Measurements from ENCODE around the gene C2CD2L. TPM values are rescaled to one million over a fixed set of nuclear protein-coding genes. Genes with fewer than 3 reads are reported as not detected.

C2CD2L gene
- total and polyA plus RNA-seq, 2 of the 13 experiments (the other 11 are each of a cell fraction or from before 2014, with no cell fraction given) = 3.7 to 5.5 TPM

DNA sequence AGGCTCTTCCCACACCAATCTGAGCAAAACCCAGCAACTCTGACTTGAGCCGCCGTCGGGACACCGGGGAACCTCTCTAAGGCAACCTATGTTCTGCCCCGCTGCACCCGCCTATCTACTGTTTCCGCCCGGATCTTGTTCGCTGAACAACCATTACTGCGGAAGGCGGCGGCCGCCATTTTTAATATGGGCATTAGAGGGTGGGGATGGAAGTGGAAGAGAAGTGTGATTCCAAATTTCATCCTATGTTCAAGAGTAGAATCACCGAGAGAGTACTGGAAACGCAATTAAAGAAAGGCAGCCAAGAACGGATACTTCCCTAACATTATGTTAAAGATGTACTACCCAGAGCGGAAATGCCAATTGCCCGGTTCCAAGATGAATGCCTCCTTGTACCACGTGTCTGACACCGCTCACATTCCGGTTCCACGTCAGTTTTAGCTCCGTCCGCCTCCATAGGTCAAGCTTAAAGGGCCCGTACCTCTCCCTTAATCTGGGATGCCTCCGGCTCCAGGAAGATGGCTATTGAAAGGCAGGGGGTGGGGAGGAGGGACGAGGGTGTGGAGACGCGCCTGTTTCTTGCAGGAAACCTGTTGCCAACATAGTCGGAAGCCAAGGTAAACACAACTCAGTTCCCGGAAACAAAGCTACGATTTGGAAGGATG lies 5.3 kb upstream of the C2CD2L start, which contains the start of gene DPAGT1 (continued):
- TF ChIP-seq ZNF720 (CRISPR knock-in tag; IDR thresholded peaks at IDR 0.05) (no peak), SOX5 (CRISPR knock-in tag; IDR thresholded peaks at IDR 0.05; ENCODE audit: borderline replicate concordance) (no peak), ZNF44 (CRISPR knock-in tag; IDR thresholded peaks at IDR 0.05) (no peak), ZFP1 (CRISPR knock-in tag; IDR thresholded peaks at IDR 0.05) (no peak; the same call in 1 of the 2 replicates), ASH2L (IDR thresholded peaks at IDR 0.05; ENCODE audit: insufficient read length, low read depth, low read length) (peak; percentile 86), GZF1 (CRISPR knock-in tag; IDR thresholded peaks at IDR 0.05) (no peak), TMF1 (CRISPR knock-in tag; IDR thresholded peaks at IDR 0.05; ENCODE audit: low read depth) (peak; percentile 49; the same call in 1 of the 2 replicates), ZNF230 (CRISPR knock-in tag; IDR thresholded peaks at IDR 0.05) (no peak), DR1 (CRISPR knock-in tag; IDR thresholded peaks at IDR 0.05) (0 out of 2 replicates have a peak, but pooled peaks have one; percentile 24), ZNF777 (CRISPR knock-in tag; IDR thresholded peaks at IDR 0.05) (peak; percentile 62; the same call in 1 of the 2 replicates), EHMT2 (IDR thresholded peaks at IDR 0.05; ENCODE audit: borderline replicate concordance, low read depth, low read length) (peak; percentile 95), ZNF12 (CRISPR knock-in tag; IDR thresholded peaks at IDR 0.05) (no peak), RFX1 (IDR thresholded peaks at IDR 0.05) (no peak), MAFF (IDR thresholded peaks at IDR 0.05; ENCODE audit: low read depth, low read length) (no peak), ZNF878 (CRISPR knock-in tag; IDR thresholded peaks at IDR 0.05) (no peak), CHCHD3 (CRISPR knock-in tag; IDR thresholded peaks at IDR 0.05) (no peak)
- TF ChIP-seq, protein P1, sequence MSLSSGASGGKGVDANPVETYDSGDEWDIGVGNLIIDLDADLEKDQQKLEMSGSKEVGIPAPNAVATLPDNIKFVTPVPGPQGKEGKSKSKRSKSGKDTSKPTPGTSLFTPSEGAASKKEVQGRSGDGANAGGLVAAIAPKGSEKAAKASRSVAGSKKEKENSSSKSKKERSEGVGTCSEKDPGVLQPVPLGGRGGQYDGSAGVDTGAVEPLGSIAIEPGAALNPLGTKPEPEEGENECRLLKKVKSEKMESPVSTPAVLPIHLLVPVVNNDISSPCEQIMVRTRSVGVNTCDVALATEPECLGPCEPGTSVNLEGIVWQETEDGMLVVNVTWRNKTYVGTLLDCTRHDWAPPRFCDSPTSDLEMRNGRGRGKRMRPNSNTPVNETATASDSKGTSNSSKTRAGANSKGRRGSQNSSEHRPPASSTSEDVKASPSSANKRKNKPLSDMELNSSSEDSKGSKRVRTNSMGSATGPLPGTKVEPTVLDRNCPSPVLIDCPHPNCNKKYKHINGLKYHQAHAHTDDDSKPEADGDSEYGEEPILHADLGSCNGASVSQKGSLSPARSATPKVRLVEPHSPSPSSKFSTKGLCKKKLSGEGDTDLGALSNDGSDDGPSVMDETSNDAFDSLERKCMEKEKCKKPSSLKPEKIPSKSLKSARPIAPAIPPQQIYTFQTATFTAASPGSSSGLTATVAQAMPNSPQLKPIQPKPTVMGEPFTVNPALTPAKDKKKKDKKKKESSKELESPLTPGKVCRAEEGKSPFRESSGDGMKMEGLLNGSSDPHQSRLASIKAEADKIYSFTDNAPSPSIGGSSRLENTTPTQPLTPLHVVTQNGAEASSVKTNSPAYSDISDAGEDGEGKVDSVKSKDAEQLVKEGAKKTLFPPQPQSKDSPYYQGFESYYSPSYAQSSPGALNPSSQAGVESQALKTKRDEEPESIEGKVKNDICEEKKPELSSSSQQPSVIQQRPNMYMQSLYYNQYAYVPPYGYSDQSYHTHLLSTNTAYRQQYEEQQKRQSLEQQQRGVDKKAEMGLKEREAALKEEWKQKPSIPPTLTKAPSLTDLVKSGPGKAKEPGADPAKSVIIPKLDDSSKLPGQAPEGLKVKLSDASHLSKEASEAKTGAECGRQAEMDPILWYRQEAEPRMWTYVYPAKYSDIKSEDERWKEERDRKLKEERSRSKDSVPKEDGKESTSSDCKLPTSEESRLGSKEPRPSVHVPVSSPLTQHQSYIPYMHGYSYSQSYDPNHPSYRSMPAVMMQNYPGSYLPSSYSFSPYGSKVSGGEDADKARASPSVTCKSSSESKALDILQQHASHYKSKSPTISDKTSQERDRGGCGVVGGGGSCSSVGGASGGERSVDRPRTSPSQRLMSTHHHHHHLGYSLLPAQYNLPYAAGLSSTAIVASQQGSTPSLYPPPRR (CRISPR knock-in tag; IDR thresholded peaks at IDR 0.05; ENCODE audit: borderline replicate concordance) = no peak
- TF ChIP-seq, protein P2, sequence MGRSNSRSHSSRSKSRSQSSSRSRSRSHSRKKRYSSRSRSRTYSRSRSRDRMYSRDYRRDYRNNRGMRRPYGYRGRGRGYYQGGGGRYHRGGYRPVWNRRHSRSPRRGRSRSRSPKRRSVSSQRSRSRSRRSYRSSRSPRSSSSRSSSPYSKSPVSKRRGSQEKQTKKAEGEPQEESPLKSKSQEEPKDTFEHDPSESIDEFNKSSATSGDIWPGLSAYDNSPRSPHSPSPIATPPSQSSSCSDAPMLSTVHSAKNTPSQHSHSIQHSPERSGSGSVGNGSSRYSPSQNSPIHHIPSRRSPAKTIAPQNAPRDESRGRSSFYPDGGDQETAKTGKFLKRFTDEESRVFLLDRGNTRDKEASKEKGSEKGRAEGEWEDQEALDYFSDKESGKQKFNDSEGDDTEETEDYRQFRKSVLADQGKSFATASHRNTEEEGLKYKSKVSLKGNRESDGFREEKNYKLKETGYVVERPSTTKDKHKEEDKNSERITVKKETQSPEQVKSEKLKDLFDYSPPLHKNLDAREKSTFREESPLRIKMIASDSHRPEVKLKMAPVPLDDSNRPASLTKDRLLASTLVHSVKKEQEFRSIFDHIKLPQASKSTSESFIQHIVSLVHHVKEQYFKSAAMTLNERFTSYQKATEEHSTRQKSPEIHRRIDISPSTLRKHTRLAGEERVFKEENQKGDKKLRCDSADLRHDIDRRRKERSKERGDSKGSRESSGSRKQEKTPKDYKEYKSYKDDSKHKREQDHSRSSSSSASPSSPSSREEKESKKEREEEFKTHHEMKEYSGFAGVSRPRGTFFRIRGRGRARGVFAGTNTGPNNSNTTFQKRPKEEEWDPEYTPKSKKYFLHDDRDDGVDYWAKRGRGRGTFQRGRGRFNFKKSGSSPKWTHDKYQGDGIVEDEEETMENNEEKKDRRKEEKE (IDR thresholded peaks at IDR 0.05) = no peak
- TF ChIP-seq, protein P3, sequence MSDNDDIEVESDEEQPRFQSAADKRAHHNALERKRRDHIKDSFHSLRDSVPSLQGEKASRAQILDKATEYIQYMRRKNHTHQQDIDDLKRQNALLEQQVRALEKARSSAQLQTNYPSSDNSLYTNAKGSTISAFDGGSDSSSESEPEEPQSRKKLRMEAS (IDR thresholded peaks at IDR 0.05) = peak; percentile 97
- TF ChIP-seq, protein P4, sequence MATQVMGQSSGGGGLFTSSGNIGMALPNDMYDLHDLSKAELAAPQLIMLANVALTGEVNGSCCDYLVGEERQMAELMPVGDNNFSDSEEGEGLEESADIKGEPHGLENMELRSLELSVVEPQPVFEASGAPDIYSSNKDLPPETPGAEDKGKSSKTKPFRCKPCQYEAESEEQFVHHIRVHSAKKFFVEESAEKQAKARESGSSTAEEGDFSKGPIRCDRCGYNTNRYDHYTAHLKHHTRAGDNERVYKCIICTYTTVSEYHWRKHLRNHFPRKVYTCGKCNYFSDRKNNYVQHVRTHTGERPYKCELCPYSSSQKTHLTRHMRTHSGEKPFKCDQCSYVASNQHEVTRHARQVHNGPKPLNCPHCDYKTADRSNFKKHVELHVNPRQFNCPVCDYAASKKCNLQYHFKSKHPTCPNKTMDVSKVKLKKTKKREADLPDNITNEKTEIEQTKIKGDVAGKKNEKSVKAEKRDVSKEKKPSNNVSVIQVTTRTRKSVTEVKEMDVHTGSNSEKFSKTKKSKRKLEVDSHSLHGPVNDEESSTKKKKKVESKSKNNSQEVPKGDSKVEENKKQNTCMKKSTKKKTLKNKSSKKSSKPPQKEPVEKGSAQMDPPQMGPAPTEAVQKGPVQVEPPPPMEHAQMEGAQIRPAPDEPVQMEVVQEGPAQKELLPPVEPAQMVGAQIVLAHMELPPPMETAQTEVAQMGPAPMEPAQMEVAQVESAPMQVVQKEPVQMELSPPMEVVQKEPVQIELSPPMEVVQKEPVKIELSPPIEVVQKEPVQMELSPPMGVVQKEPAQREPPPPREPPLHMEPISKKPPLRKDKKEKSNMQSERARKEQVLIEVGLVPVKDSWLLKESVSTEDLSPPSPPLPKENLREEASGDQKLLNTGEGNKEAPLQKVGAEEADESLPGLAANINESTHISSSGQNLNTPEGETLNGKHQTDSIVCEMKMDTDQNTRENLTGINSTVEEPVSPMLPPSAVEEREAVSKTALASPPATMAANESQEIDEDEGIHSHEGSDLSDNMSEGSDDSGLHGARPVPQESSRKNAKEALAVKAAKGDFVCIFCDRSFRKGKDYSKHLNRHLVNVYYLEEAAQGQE (IDR thresholded peaks at IDR 0.05; ENCODE audit: borderline replicate concordance in 1 of 2, low read depth in 1 of 2, low read length in 2 of 2) = no peak

Data from HepG2 (cell line).